Spleen (tissue), 7 donors: Measurements from ENCODE around the gene FAM110D.

ENCODE experiments used
- CTCF ChIP-seq, 11 experiments: fragments of 200-600 bp in 7 of 11; fragments of 450-650 bp in 4 of 11; sonication (generic) in 4 of 11; IDR thresholded peaks in 8 of 11; conservative IDR thresholded peaks in 3 of 11; 1 replicate in 7 of 11; 2 replicates in 4 of 11; pipeline versions ENCODE4 v1.4.0 to v1.8.0; 2016 to 2021; ENCODE audit warnings: antibody characterized with exemption in 11 of 11, inconsistent platforms in 4 of 11, mild to moderate bottlenecking in 1 of 11
- POLR2A ChIP-seq, 3 donors: fragments of 450-650 bp; IDR thresholded peaks; one replicate each; pipeline ENCODE4 v1.5.1; 2017; ENCODE audit warnings: antibody characterized with exemption in 3 of 3, mild to moderate bottlenecking in 1 of 3
- POLR2AphosphoS5 ChIP-seq, 3 donors: sonication (generic); formaldehyde crosslinking; IDR thresholded peaks; one replicate each; pipeline ENCODE4 v1.5.1; 2017; ENCODE audit warnings: antibody characterized with exemption in 3 of 3
- donor health status: DM: no; HTN: no; CAD: no; lungs with moderate emphysema.
- donor health status: DM: no; HTN: no; CAD: no.
- donor health status: DM: no; HTN: no; CAD: no.

DNA sequence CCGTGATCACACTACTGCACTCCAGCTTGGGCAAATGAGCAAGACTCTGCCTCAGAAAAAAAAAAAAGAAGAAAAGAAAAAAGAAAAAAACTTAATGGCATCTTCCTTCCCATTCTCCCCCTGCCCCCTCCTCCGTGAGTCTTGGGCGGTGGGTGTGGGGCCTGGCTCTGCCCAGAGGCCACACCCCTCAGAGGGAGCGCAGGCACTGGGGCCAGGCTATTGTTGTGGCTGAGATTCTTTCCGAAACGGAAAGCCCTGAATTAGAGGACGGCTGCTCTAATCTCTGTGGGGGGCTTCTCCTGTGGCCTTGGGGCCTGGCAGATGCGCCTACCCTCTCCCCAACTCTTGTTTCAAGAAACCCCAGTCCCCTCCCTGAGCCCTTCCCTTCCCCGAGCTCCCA lies 4.1 kb upstream of the FAM110D start:
- TF ChIP-seq POLR2A (IDR thresholded peaks at IDR 0.05) (no peak), CTCF (IDR thresholded peaks at IDR 0.05 in 8 of 11, conservative IDR thresholded peaks at IDR 0.05 in 3 of 11) (no peak), POLR2AphosphoS5 (IDR thresholded peaks at IDR 0.05) (no peak)
